ENCODE results near the gene ASPG.

The ASPG gene

DNA sequence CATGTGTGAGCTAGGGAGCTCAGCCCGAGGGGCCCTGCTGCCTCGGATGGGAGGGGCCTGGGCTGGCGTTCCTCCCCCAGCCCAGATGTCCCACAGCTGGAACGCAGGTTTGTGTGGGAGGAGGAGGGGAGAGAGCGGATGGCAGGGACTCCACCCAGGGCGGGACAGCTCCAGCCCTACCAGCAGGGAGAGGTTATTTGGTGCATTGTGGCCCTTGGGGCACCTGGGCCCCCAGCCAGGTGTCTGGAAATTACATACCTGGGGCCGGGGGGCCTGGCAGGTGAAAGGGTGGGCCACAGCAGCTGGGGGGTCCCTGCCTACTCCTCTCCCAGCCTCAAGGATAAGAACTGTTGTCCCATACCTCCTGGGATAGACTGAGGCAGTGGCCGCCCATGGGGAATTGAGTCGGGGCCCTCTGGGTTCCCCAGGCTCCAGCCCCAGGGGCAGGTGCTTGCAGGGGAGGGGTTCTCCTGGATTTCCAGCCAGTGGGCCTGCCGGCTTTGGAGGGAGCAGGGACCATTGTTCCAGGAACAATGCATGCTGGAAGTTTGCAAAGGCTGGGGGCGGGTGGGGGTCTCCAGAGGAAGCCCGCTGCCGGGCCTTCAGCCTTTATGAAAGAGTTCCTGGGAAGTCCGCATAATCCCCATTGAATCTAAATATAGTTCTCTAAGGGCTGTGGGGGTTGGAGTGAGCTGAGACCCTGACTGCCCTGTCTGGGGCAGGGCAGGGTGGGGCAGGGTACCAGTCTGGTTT lies 54.1 kb downstream of the ASPG start (continued):
- TF ChIP-seq EGR2 (tag by site-specific recombination; IDR thresholded peaks at IDR 0.05; ENCODE audit: low read depth): peak; percentile 55; the same call in 1 of the 2 replicates
- TF ChIP-seq, protein P1, sequence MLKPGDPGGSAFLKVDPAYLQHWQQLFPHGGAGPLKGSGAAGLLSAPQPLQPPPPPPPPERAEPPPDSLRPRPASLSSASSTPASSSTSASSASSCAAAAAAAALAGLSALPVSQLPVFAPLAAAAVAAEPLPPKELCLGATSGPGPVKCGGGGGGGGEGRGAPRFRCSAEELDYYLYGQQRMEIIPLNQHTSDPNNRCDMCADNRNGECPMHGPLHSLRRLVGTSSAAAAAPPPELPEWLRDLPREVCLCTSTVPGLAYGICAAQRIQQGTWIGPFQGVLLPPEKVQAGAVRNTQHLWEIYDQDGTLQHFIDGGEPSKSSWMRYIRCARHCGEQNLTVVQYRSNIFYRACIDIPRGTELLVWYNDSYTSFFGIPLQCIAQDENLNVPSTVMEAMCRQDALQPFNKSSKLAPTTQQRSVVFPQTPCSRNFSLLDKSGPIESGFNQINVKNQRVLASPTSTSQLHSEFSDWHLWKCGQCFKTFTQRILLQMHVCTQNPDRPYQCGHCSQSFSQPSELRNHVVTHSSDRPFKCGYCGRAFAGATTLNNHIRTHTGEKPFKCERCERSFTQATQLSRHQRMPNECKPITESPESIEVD (tag by site-specific recombination; IDR thresholded peaks at IDR 0.05): no peak
- TF ChIP-seq ZNF777 (tag by site-specific recombination; IDR thresholded peaks at IDR 0.05; ENCODE audit: borderline replicate concordance): no peak
- peak; percentile 39; the same call in 1 of the 2 replicates for TF ChIP-seq SP2 (tag by site-specific recombination; IDR thresholded peaks at IDR 0.05)
- no peak for TF ChIP-seq ZNF211 (tag by site-specific recombination; IDR thresholded peaks at IDR 0.05; ENCODE audit: low read depth)
- TF ChIP-seq, protein P2, sequence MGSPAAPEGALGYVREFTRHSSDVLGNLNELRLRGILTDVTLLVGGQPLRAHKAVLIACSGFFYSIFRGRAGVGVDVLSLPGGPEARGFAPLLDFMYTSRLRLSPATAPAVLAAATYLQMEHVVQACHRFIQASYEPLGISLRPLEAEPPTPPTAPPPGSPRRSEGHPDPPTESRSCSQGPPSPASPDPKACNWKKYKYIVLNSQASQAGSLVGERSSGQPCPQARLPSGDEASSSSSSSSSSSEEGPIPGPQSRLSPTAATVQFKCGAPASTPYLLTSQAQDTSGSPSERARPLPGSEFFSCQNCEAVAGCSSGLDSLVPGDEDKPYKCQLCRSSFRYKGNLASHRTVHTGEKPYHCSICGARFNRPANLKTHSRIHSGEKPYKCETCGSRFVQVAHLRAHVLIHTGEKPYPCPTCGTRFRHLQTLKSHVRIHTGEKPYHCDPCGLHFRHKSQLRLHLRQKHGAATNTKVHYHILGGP (tag by site-specific recombination; IDR thresholded peaks at IDR 0.05): no peak
- TF ChIP-seq KLF10 (tag by site-specific recombination; IDR thresholded peaks at IDR 0.05): no peak
- TF ChIP-seq, protein P3, sequence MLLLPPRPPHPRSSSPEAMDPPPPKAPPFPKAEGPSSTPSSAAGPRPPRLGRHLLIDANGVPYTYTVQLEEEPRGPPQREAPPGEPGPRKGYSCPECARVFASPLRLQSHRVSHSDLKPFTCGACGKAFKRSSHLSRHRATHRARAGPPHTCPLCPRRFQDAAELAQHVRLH (tag by site-specific recombination; IDR thresholded peaks at IDR 0.05): no peak
- no peak for TF ChIP-seq ZNF677 (tag by site-specific recombination; IDR thresholded peaks at IDR 0.05)
- TF ChIP-seq, protein P4, sequence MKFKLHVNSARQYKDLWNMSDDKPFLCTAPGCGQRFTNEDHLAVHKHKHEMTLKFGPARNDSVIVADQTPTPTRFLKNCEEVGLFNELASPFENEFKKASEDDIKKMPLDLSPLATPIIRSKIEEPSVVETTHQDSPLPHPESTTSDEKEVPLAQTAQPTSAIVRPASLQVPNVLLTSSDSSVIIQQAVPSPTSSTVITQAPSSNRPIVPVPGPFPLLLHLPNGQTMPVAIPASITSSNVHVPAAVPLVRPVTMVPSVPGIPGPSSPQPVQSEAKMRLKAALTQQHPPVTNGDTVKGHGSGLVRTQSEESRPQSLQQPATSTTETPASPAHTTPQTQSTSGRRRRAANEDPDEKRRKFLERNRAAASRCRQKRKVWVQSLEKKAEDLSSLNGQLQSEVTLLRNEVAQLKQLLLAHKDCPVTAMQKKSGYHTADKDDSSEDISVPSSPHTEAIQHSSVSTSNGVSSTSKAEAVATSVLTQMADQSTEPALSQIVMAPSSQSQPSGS (tag by site-specific recombination; IDR thresholded peaks at IDR 0.05; ENCODE audit: low read depth): no peak
- no peak for TF ChIP-seq ZNF10 (tag by site-specific recombination; IDR thresholded peaks at IDR 0.05)
- TF ChIP-seq KLF9 (tag by site-specific recombination; IDR thresholded peaks at IDR 0.05; ENCODE audit: low read depth): no peak
- TF ChIP-seq SP3 (tag by site-specific recombination; IDR thresholded peaks at IDR 0.05): peak; percentile 50
- no peak for TF ChIP-seq ZNF169 (tag by site-specific recombination; IDR thresholded peaks at IDR 0.05)
- TF ChIP-seq KLF8 (tag by site-specific recombination; IDR thresholded peaks at IDR 0.05): no peak; the same call in 1 of the 2 replicates
- TF ChIP-seq BCL11A (tag by site-specific recombination; IDR thresholded peaks at IDR 0.05; ENCODE audit: low read depth): no peak
- peak; percentile 82 for TF ChIP-seq ZFHX2 (tag by site-specific recombination; conservative IDR thresholded peaks at IDR 0.05)

DNA sequence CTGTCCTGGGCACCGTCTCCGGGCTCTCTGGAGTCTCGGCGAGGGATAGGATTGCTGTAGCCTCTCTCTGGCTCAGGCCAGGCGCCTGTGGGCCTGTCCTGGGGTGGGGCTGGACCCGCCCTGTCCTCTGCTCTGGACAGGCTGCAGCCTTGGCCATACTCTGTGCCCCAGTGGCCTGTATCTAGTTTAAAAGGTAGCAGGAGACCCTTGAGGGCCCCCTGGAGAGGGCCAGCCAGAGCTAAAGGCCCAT lies 54.6 kb downstream of the ASPG start:
- Histone ChIP-seq H3K27ac (ENCODE audit: extremely low read depth, low read depth, low read length) (no peak overlapping the region), H3K9me3 (ENCODE audit: control insufficient read depth, insufficient read depth, low read depth, low read length) (no peaks in the 10 kb centered on the region), H3K4me3 (ENCODE audit: low read depth, low read length) (no peak overlapping the region), H3K36me3 (ENCODE audit: control insufficient read depth in 2 of 2, insufficient read depth in 1 of 2, low read length in 2 of 2) (peaks cover 0 to 16% of the 10 kb centered on the region in 2 experiments; a peak in 1 of 3 replicates), H3K4me1 (ENCODE audit: control insufficient read depth, insufficient read depth, low read length) (peaks cover 7% of the 10 kb centered on the region)
- ChIA-PET CTCF (no interaction called here), POLR2A (no interaction called here)
- no peak for TF ChIP-seq ZNF521 (tag by site-specific recombination; IDR thresholded peaks at IDR 0.05)
- TF ChIP-seq, protein P4 (tag by site-specific recombination; IDR thresholded peaks at IDR 0.05; ENCODE audit: low read depth): no peak
- TF ChIP-seq ZNF16 (tag by site-specific recombination; IDR thresholded peaks at IDR 0.05; ENCODE audit: low read depth): no peak
- no peak for TF ChIP-seq ZNF350 (tag by site-specific recombination; IDR thresholded peaks at IDR 0.05)
- TF ChIP-seq ZNF555 (tag by site-specific recombination; conservative IDR thresholded peaks at IDR 0.05): no peak
- TF ChIP-seq GLIS2 (tag by site-specific recombination; IDR thresholded peaks at IDR 0.05): no peak
- TF ChIP-seq, protein P5, sequence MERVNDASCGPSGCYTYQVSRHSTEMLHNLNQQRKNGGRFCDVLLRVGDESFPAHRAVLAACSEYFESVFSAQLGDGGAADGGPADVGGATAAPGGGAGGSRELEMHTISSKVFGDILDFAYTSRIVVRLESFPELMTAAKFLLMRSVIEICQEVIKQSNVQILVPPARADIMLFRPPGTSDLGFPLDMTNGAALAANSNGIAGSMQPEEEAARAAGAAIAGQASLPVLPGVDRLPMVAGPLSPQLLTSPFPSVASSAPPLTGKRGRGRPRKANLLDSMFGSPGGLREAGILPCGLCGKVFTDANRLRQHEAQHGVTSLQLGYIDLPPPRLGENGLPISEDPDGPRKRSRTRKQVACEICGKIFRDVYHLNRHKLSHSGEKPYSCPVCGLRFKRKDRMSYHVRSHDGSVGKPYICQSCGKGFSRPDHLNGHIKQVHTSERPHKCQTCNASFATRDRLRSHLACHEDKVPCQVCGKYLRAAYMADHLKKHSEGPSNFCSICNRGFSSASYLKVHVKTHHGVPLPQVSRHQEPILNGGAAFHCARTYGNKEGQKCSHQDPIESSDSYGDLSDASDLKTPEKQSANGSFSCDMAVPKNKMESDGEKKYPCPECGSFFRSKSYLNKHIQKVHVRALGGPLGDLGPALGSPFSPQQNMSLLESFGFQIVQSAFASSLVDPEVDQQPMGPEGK (tag by site-specific recombination; IDR thresholded peaks at IDR 0.05): no peak
- no peak for TF ChIP-seq ZNF596 (tag by site-specific recombination; IDR thresholded peaks at IDR 0.05)
- no peak for TF ChIP-seq KLF10 (tag by site-specific recombination; IDR thresholded peaks at IDR 0.05)
- TF ChIP-seq ZNF133 (tag by site-specific recombination; IDR thresholded peaks at IDR 0.05): no peak
- no peak for TF ChIP-seq YY1 (tag by site-specific recombination; IDR thresholded peaks at IDR 0.05)
- no peak for TF ChIP-seq ZNF266 (tag by site-specific recombination; IDR thresholded peaks at IDR 0.05; ENCODE audit: low read depth)

Data from HEK293 (cell line).